ENCODE data around the gene LENG8.
"Not testable (repeated sequence)": the region's sequence is repeated elsewhere in the genome, so short reads cannot be mapped to it uniquely, and the experiment has no call there.

The LENG8 gene

GRCh38 chr19:54439174-54439851 is 9.7 kb upstream of the LENG8 start:
- in situ Hi-C loops (cut with HindIII; ENCODE audit: low sequenced_read_pairs): no loop called here

DNA sequence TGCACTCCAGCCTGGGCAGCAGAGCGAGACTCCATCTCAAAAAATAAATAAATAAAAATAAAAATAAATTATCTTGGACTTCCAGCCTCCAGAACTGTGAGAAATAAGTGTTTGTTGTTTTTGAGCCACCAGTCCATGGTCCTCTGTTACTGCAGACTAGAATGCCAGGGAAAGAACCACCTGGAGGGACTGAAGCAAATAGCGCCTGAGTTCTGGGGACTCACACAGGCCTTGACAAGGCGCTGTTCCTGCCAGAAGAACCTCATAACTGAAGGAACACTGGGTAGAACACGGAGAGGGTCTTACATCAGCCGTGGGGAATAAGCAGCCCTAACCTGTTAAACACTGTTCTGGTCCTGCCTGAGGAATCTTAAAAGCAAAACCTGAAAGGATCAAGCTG is 8.4 kb upstream of the LENG8 start:
- in situ Hi-C loops (cut with HindIII; ENCODE audit: low sequenced_read_pairs): no loop called here

DNA sequence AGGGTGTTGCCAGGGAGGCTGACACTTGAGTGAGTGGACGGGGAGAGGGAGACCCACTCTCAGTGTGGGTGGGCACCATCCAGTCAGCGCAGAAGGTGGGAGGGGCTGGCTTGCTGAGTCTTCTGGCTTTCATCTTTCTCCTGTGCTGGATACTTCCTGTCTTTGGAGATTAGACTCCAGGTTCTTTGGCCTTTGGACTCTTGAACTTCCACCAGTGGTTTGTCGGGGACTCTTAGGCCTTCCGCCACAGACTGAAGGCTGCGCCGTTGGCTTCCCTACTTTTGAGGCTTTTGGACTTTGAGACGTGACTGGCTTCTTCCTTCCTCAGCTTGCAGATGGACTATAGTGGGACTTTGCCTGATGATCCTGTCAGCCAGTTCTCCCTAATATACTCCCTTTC is 4.3 kb upstream of the LENG8 start:
- in situ Hi-C loops (cut with HindIII; ENCODE audit: low sequenced_read_pairs): no loop called here

GRCh38 chr19:54446349-54446748 is 2.6 kb upstream of the LENG8 start:
- in situ Hi-C loops (cut with HindIII; ENCODE audit: low sequenced_read_pairs): not testable (repeated sequence)

DNA sequence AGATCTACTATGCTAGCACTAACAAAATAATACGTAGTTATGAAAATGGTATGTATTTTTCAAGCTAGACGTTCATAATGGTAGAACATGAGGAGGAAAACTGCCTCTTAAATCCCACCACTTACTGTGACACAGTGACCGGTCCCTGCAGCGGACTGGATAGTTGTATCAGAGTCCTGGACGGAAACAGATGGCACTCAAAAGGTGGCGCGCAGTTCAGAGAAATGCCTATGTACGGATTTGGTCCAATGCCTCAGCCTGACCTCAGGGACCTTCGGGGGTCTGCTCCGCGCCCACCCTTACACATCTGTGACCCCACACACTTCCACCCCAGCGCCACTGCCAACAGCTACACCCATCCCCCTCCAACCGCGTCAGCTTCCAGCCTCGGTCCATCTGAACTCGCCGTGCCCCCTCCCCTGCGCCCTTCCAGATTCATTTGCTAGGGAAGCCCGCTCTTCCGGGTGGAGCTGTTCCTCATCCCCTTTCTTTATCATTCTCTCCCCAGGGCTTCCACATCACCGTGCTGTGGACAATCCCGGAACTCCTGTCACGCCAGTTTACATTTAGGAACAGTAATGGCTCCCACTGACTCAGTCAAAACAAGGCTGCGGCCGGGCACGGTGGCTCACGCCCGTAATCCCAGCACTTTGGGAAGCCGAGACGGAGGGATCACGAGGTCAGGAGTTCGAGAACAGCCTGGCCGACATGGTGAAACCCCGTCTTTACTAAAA is 792 bp upstream of the LENG8 start:
- in situ Hi-C loops (cut with HindIII; ENCODE audit: low sequenced_read_pairs): no loop called here

GRCh38 chr19:54449701-54450069 is 686 bp downstream of the LENG8 start:
- in situ Hi-C loops (cut with HindIII; ENCODE audit: low sequenced_read_pairs): no loop called here

GRCh38 chr19:54451331-54451871 is 2.4 kb downstream of the LENG8 start:
- in situ Hi-C loops (cut with HindIII; ENCODE audit: low sequenced_read_pairs): no loop called here

- in situ Hi-C loops (cut with HindIII; ENCODE audit: low sequenced_read_pairs): no loop called here
Observed at GRCh38 chr19:54451997-54452396, 3.0 kb downstream of the LENG8 start.

DNA sequence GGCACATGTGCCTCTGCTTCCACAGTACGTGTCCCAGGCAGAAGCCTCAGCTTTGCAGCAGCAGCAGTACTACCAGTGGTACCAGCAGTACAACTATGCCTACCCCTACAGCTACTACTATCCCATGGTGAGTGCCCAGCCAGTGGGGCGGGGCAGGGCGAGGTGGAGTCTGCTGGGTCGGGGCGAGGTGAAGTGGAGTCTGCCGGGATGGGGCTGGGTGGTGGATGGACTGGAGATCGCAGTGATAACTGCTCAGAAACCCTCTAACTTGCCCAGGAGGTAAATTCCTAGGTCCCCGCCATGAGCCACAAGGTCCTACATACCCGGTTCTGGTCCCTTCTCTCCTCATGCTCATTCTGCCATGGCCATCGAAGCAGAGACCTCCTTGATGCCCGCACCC is 3.6 kb downstream of the LENG8 start:
- in situ Hi-C loops (cut with HindIII; ENCODE audit: low sequenced_read_pairs): no loop called here

DNA sequence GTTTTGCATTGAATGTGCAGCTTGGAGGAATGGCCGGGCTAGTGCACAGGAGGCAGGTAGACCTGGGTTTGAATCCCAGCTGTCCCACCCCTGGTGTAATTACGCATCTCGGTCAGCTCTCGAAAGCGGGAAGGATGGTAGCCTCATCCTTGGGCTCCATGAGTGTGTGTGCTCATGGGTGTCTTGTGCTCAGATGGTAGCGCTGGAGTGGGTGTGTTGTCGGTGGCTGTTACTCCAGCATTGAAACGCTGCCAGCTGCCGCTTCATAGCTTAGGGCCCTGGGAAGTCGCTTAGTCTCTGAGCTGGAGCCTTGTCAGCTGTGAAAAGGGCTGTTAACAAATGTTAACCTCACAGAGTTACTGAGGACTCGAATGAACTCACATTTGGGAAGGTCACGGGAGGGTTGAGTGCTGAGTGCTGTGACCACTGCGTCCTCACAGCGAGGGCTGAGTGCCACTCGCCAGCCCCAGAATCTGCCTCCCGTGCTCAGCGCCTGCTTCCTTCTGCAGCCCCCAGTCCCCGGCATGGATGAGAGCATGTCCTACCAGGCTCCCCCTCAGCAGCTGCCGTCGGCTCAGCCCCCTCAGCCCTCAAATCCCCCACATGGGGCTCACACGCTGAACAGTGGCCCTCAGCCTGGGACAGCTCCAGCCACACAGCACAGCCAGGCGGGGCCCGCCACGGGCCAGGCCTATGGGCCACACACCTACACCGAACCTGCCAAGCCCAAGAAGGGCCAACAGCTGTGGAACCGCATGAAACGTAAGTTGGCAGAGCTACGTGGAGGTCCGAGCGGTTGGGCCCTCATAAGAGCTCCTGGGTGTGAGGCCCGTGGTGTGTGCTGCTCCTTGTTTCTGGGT is 5.2 kb downstream of the LENG8 start:
- in situ Hi-C loops (cut with HindIII; ENCODE audit: low sequenced_read_pairs): no loop called here

DNA sequence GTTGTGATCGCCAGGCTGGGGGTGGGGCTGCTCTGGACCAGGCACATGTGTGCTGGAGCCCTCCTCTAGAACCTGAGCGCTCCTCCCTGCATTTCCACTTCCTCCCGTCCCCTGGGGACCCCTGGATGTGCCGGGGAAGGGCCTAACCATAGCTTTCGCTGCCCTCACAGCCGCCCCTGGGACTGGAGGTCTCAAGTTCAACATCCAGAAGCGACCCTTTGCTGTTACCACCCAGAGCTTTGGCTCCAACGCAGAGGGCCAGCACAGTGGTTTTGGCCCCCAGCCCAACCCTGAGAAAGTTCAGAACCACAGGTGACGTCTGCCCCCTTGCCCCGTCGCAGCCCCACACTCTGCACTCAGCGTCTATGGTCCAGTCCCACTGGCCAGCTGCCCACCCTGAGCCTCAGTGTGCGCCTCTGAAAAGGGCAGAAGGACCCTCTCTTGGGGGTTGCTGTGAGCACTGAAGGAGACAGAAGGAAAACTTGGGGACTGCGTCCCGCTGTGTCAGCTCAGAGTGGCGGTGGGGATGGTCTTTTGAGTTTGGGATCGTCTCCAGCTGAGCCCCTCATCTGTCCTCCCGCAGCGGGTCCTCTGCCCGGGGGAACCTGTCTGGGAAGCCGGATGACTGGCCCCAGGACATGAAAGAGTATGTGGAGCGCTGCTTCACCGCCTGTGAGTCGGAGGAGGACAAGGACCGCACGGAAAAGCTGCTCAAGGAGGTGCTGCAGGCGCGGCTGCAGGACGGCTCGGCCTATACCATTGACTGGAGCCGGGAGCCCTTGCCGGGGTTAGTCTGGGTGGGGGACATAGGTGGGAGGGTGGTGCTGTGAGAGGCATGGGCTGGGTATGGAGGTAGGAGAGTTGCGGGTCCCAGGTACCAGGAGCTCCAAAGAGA is 6.0 kb downstream of the LENG8 start:
- in situ Hi-C loops (cut with HindIII; ENCODE audit: low sequenced_read_pairs): no loop called here

DNA sequence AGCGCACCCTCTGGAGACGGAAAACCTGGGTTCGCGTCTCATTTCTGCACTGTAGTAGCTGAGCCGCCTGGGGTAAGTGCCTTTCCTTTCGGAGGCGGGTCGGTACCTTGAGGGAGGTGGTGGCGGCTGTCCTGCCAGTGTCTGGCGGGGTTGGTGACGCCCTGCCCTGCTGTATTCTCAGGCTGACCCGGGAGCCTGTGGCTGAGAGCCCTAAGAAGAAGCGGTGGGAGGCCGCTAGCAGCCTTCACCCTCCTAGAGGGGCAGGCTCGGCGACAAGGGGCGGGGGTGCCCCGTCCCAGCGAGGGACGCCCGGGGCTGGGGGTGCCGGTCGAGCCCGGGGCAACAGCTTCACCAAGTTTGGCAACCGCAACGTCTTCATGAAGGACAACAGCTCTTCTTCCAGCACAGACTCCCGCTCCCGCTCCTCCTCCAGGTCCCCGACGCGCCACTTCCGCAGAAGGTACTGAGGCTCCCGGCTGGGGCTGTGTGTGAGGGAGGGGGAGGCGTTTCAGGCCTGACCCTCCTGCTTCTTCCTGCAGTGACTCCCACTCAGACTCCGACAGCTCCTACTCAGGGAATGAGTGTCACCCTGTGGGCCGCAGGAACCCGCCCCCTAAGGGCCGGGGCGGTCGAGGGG is 6.9 kb downstream of the LENG8 start:
- in situ Hi-C loops (cut with HindIII; ENCODE audit: low sequenced_read_pairs): no loop called here

GRCh38 chr19:54456423-54457373 is 7.7 kb downstream of the LENG8 start:
- in situ Hi-C loops (cut with HindIII; ENCODE audit: low sequenced_read_pairs): no loop called here

DNA sequence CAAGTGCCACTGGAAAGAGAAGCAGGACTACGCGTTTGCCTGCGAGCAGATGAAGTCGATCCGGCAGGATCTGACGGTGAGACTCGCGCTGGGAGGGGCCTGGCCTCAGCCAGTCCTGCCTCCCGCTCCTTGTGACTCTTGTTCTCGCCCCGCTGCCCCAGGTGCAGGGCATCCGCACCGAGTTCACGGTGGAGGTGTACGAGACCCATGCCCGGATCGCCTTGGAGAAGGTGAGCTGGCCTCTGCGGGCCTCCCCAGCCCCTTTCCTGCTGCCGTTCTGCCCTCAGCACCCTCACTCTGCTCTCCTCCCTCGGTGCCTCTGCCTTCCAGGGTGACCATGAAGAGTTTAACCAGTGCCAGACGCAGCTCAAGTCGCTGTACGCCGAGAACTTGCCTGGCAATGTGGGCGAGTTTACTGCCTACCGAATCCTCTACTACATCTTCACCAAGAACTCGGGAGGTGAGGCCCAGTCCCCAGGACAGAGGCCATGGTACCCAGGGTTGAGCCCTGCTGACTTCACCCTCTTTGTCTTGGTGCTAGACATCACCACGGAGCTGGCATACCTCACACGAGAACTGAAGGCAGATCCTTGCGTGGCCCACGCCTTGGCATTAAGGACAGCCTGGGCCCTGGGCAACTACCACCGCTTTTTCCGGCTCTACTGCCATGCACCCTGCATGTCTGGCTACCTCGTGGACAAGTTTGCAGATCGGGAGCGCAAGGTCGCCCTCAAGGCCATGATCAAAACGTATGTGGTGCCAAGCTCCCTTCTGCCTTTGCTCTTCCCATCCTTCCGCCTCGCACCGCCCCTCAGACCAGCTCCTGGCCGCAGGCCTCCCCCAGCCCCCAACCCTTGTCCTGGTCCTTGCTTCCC is 9.0 kb downstream of the LENG8 start:
- in situ Hi-C loops (cut with HindIII; ENCODE audit: low sequenced_read_pairs): no loop called here

DNA sequence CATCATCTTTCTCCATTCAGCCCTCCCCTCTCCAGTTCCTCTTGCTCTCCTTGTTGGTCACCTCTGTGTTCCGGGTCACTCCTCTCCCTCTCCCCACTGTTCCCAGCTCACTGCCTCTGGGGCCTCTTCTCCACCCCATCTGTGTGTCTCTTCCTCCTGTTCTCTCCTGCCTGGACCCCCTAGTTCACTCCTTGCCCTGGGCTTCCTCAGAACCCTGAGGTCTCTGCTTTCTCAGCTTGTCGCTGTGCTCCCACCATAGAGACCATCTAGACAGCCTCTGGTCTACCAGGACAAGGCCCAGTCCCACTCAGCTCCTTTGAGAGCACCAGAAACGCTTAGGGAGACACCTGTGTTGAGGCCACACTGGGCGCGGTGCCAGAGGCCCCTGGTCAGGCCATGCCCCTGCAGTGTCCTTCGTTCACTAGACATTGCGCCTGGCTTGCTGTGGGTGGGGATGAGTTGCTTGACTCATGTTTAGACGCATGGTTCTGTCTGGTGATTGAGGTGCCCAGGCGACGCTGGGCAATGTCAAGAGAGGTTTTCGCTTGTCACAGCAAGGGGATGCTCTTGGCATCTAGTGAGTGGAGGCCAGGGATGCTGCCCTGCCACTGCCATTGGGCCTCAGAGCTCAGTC is 9.8 kb downstream of the LENG8 start:
- in situ Hi-C loops (cut with HindIII; ENCODE audit: low sequenced_read_pairs): no loop called here

- in situ Hi-C loops (cut with HindIII; ENCODE audit: low sequenced_read_pairs): no loop called here
Observed at GRCh38 chr19:54459282-54460229, 10.6 kb downstream of the LENG8 start.
